ENCODE measurements around the gene B4GALT4.

Gene B4GALT4

DNA sequence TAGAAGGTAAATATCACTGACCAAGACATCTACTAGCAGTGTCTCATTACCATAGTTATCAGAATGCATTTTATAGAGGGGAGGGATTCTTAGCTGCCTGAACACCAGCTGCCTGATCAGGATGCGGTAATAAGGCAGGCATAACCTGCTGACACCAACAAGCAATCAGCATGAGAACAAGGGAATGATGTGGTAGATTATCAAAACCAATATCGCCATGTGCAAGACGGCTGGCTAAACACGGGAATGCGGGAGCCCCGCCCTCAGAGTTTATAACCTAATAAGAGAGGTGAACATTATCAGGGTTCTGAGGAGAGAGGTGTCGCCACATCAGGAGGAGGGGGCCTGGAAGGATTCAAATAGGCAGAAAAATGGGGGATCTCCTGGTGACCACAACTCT, 20.5 kb downstream of the B4GALT4 start:
- H3K4me3 ChIP-seq (ENCODE audit: low read length) = no peak overlapping the region
- no peak for DNase-seq (ENCODE audit: low read depth)
- TF ChIP-seq, protein P1, sequence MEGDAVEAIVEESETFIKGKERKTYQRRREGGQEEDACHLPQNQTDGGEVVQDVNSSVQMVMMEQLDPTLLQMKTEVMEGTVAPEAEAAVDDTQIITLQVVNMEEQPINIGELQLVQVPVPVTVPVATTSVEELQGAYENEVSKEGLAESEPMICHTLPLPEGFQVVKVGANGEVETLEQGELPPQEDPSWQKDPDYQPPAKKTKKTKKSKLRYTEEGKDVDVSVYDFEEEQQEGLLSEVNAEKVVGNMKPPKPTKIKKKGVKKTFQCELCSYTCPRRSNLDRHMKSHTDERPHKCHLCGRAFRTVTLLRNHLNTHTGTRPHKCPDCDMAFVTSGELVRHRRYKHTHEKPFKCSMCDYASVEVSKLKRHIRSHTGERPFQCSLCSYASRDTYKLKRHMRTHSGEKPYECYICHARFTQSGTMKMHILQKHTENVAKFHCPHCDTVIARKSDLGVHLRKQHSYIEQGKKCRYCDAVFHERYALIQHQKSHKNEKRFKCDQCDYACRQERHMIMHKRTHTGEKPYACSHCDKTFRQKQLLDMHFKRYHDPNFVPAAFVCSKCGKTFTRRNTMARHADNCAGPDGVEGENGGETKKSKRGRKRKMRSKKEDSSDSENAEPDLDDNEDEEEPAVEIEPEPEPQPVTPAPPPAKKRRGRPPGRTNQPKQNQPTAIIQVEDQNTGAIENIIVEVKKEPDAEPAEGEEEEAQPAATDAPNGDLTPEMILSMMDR (conservative IDR thresholded peaks at IDR 0.05; ENCODE audit: low read length) = no peak

DNA sequence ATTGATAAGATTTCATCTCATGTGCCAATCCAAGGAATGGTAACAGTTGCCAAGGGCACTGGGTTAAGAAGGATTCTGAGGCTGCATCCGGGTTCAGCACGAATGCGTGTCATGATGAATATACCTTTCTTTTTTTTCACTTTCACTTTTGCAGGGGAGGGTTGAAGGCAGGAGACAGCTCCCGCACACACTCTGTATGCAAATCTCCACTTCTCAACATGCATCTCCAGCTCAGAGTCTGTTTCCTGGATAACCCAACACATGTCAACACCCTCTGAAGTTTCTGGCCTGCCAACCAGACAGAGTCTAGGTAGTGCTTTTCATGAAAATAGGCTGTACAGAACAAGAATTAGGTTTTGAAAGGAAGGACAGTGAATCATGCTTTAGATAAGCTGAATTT, 21.6 kb downstream of the B4GALT4 start:
- H3K4me3 ChIP-seq (ENCODE audit: low read length) = no peak overlapping the region
- TF ChIP-seq, protein P1 (conservative IDR thresholded peaks at IDR 0.05; ENCODE audit: low read length) = no peak
- DNase-seq (ENCODE audit: low read depth) = no peak

DNA sequence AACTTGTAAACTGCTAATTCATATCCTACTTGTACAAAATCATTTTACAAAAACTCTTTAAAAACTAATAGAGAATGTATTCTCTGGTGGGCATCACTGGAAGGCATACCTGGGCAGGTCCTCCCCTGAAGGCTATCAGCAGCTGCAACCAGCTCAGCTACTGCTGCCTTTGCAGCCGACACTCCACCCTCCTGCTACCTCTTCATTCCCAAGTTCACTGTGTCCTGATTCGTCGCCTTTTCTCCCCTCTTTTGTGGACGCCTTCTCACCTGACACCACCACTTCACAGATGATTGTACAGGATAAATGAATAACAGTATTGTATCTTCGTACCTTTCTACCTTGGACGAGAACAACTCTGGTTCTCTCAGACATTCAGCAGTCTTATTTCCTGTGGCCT, 28.9 kb downstream of the B4GALT4 start:
- DNase-seq (ENCODE audit: low read depth) = no peak
- TF ChIP-seq, protein P1 (conservative IDR thresholded peaks at IDR 0.05; ENCODE audit: low read length) = no peak
- no peak overlapping the region for H3K4me3 ChIP-seq (ENCODE audit: low read length)

DNA sequence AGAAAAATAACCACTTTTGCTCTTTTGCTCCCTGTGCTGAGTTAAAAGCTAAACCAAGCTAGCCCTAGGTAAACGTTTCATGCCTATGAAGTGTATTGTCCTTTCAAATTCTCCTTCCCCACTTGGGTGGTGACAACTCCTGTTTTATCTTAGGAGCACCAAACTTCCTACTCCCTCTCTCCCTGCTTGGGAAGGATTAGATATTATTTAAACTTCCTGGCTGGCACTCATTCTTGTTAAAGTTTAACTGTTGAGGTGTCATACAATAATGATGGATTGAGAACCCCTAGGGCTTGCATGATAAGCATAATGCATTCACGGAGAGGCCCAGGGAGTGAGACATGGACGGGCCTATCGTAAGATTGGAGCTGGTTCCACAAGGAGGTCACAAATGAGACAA, 29.5 kb downstream of the B4GALT4 start:
- no peak for DNase-seq (ENCODE audit: low read depth)
- TF ChIP-seq, protein P1 (conservative IDR thresholded peaks at IDR 0.05; ENCODE audit: low read length) = no peak
- H3K4me3 ChIP-seq (ENCODE audit: low read length) = no peak overlapping the region

DNA sequence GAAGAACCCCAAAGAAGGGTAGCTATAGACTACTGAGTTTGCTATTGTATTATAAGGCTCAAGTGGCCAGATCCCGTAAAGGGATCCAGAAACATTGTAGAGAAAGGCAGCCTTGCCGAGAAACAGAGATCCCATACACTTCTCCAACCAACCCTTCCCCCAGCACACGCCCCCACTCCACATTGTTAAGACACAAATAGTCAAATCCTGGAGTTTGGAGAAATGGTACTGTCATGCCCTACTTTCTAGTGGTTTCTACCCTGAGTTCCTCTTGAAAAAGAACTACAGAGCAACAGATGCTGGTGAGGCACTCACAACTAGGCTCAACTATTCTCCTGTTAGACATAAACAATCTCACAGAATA, 33.2 kb downstream of the B4GALT4 start:
- DNase-seq (ENCODE audit: low read depth) = no peak
- no peak overlapping the region for H3K4me3 ChIP-seq (ENCODE audit: low read length)
- TF ChIP-seq, protein P1 (conservative IDR thresholded peaks at IDR 0.05; ENCODE audit: low read length) = no peak

DNA sequence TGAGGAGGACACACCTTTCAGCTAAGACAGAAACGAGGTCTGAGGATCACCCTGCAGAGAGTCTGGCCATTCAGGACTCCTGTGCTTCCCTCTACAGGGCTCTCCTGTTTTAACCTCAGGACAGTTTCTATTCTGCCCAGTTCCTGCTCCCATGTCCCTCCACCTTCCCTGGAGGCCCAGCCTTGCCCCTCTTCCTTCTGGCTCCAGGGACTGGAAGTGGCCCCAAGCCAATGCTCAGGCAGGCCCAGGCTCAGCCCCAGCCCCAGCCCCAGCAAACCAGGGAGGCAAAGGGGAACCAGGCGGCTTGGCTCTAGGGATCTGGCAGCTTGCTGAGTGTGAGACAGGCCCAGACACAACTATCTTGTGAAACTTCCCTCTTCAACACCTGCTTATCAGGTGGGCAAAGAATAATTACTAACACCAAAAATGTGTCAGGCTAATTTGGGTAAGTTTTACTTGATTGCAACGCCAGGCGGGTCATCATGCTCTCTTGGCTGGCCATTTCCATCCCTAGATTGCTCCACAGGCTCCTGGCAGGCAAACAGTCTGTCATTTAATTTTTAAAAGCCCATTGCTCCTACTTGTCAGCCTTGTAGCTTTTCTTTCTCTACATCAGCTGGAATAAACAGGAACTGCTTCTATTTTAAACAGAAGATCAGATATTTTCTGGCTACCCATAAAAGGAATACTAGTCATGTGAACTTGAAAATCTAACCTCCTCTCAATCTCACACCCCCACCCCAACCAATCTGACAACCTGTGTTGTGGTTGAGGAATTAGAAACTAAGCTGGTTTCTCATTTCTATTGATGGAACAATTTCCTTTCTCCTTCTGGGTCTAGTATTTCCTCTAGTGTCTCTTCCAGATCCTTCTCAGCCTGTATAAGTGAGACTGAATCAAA, 33.8 kb downstream of the B4GALT4 start:
- TF ChIP-seq, protein P1 (conservative IDR thresholded peaks at IDR 0.05; ENCODE audit: low read length) = no peak
- DNase-seq (ENCODE audit: low read depth) = no peak
- no peak overlapping the region for H3K4me3 ChIP-seq (ENCODE audit: low read length)

DNA sequence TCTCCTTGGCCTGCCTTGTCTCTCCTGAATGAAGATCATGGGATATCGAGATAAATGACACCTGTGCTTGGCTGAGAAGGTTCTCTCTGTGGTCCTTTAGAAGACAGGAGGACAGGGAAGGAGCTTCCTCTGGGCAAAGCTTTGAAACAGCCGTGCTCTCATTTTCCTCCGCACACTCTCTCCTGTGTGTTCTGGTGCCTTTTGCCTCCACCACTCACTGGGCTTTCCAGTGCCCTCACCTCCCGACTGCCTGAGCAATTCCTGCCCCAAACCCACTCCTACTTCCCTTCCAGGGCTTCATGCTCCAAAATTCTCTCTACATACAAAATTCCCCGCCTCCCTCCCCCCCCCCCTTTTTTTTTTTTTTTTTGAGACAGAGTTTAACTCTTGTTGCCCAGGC, 35.0 kb downstream of the B4GALT4 start:
- TF ChIP-seq, protein P1 (conservative IDR thresholded peaks at IDR 0.05; ENCODE audit: low read length) = no peak
- no peak for DNase-seq (ENCODE audit: low read depth)
- no peak overlapping the region for H3K4me3 ChIP-seq (ENCODE audit: low read length)
